Fibroblast of lung (primary cell): ENCODE data around the gene MGAT1. TPM values are rescaled to one million over a fixed set of nuclear protein-coding genes. Genes with fewer than 3 reads are reported as not detected.

ENCODE experiments used
- DNase-seq, 2 donors: peaks; one replicate each; pipeline versions ENCODE4 v3.0.0 to v3.0.0-alpha.2; 2010; ENCODE audit warnings: low read depth in 2 of 2
- H2AFZ ChIP-seq: 2 replicates; pipeline ENCODE4 v1.5.1; 2012; ENCODE audit warnings: low read length, control low read depth, inconsistent platforms
- H3K27ac ChIP-seq: 2 replicates; pipeline ENCODE4 v1.5.1; 2011; ENCODE audit warnings: low read length, control low read depth; ENCODE audit not compliant: insufficient read depth
- H3K27me3 ChIP-seq: 2 replicates; pipeline ENCODE4 v1.5.1; 2011; ENCODE audit warnings: mild to moderate bottlenecking, low read length; ENCODE audit not compliant: control insufficient read depth, insufficient read depth
- H3K36me3 ChIP-seq: 2 replicates; pipeline ENCODE4 v1.5.1; 2011; ENCODE audit warnings: low read length; ENCODE audit not compliant: control insufficient read depth, insufficient read depth
- H3K4me1 ChIP-seq: 2 replicates; pipeline ENCODE4 v1.5.1; 2011; ENCODE audit warnings: low read length; ENCODE audit not compliant: control insufficient read depth, insufficient read depth; ENCODE audit errors: extremely low read depth
- H3K4me2 ChIP-seq: 2 replicates; pipeline ENCODE4 v1.5.1; 2011; ENCODE audit warnings: low read length, control low read depth; ENCODE audit not compliant: insufficient read depth; ENCODE audit errors: extremely low read depth
- H3K4me3 ChIP-seq, 4 experiments: fragments of 200-600 bp in 1 of 4; sonication (generic) in 1 of 4; replicated peaks in 1 of 4; 2 replicates each; pipeline ENCODE4 v1.5.1; 2011 to 2016; ENCODE audit warnings: low read length in 4 of 4, low read depth in 3 of 4, mild to moderate bottlenecking in 3 of 4, control low read depth in 2 of 4, inconsistent platforms in 1 of 4, mixed read lengths in 1 of 4; ENCODE audit not compliant: insufficient read depth in 1 of 4; ENCODE audit errors: control extremely low read depth in 1 of 4
- H3K79me2 ChIP-seq: 2 replicates; pipeline ENCODE4 v1.5.1; 2012; ENCODE audit warnings: mild to moderate bottlenecking, low read length, inconsistent platforms; ENCODE audit not compliant: control insufficient read depth, insufficient read depth
- H3K9ac ChIP-seq: 2 replicates; pipeline ENCODE4 v1.5.1; 2011; ENCODE audit warnings: mild to moderate bottlenecking, low read length, control low read depth; ENCODE audit not compliant: insufficient read depth
- H3K9me3 ChIP-seq: 2 replicates; pipeline ENCODE4 v1.5.1; 2012; ENCODE audit warnings: low read depth, low read length; ENCODE audit not compliant: control insufficient read depth, insufficient read depth
- H4K20me1 ChIP-seq: 2 replicates; pipeline ENCODE4 v1.5.1; 2011; ENCODE audit warnings: low read length; ENCODE audit not compliant: control insufficient read depth, insufficient read depth; ENCODE audit errors: extremely low read depth
- CTCF ChIP-seq, 2 donors: IDR thresholded peaks in 1 of 2; conservative IDR thresholded peaks in 1 of 2; 1 replicate in 1 of 2; 2 replicates in 1 of 2; pipeline ENCODE4 v1.5.1; 2011 to 2012; ENCODE audit warnings: low read length in 2 of 2, control low read depth in 1 of 2, inconsistent platforms in 1 of 2, low read depth in 1 of 2, mild to moderate bottlenecking in 1 of 2
- EZH2 ChIP-seq: IDR thresholded peaks from 2 replicates; pipeline ENCODE4 v1.5.1; 2012; ENCODE audit warnings: low read length, control low read depth, mild to moderate bottlenecking; ENCODE audit errors: missing control alignments
- polyA plus RNA-seq, 2 donors: library from polyadenylated mRNA; depleted of rRNA in 1 of 2; stranded (reverse) in 1 of 2; unstranded in 1 of 2; fragments of >200 nt; gene quantifications; 2 replicates each; pipeline ENCODE4 v1.2.1, GENCODE V29; 2011 to 2012; ENCODE audit warnings: missing spikeins in 1 of 2
- total RNA-seq: library from RNA; depleted of rRNA; stranded (reverse); fragments of >200 nt; gene quantifications from 2 replicates; pipeline ENCODE4 v1.2.1, GENCODE V29; 2014

The MGAT1 gene
- total and polyA plus RNA-seq, 2 donors (not counting 1 experiment from before 2014, with no cell fraction given): 72.5 to 90.4 TPM

GRCh38 chr5:180775624-180776023, 27.0 kb downstream of the MGAT1 start:
- no peak for DNase-seq
- Histone ChIP-seq H3K4me3 (no peak overlapping the region), H3K4me2 (no peak overlapping the region), H3K36me3 (no peaks in the 10 kb centered on the region), H3K4me1 (no peaks in the 10 kb centered on the region), H4K20me1 (no peaks in the 10 kb centered on the region), H3K79me2 (no peaks in the 10 kb centered on the region), H3K9ac (no peak overlapping the region), H3K27me3 (no peaks in the 10 kb centered on the region), H2AFZ (no peak overlapping the region), H3K27ac (no peak overlapping the region), H3K9me3 (no peaks in the 10 kb centered on the region)
- no peak for TF ChIP-seq CTCF (conservative IDR thresholded peaks at IDR 0.05 in 1 of 2, IDR thresholded peaks at IDR 0.05 in 1 of 2; ENCODE audit: low read depth in 1 of 2, low read length in 2 of 2)
- TF ChIP-seq EZH2: no peak

GRCh38 chr5:180771839-180772238, 30.8 kb downstream of the MGAT1 start:
- no peak for DNase-seq
- no peaks in the 10 kb centered on the region for H3K79me2 ChIP-seq
- TF ChIP-seq CTCF (conservative IDR thresholded peaks at IDR 0.05 in 1 of 2, IDR thresholded peaks at IDR 0.05 in 1 of 2; ENCODE audit: low read depth in 1 of 2, low read length in 2 of 2) (no peak), EZH2 (no peak)
- no peak overlapping the region for H3K4me3 ChIP-seq
- H2AFZ ChIP-seq: no peak overlapping the region
- H3K36me3 ChIP-seq: no peaks in the 10 kb centered on the region
- no peaks in the 10 kb centered on the region for H3K9me3 ChIP-seq
- no peaks in the 10 kb centered on the region for H3K27me3 ChIP-seq
- no peak overlapping the region for H3K4me2 ChIP-seq
- H4K20me1 ChIP-seq: no peaks in the 10 kb centered on the region
- no peak overlapping the region for H3K27ac ChIP-seq
- no peaks in the 10 kb centered on the region for H3K4me1 ChIP-seq
- no peak overlapping the region for H3K9ac ChIP-seq

- Histone ChIP-seq H3K27ac (no peak overlapping the region), H3K79me2 (no peaks in the 10 kb centered on the region), H3K4me3 (no peak overlapping the region), H3K4me2 (no peak overlapping the region), H2AFZ (no peak overlapping the region), H3K4me1 (no peaks in the 10 kb centered on the region), H3K36me3 (no peaks in the 10 kb centered on the region), H4K20me1 (no peaks in the 10 kb centered on the region), H3K9ac (no peak overlapping the region), H3K9me3 (no peaks in the 10 kb centered on the region), H3K27me3 (no peaks in the 10 kb centered on the region)
- no peak for TF ChIP-seq EZH2
- TF ChIP-seq CTCF (conservative IDR thresholded peaks at IDR 0.05 in 1 of 2, IDR thresholded peaks at IDR 0.05 in 1 of 2; ENCODE audit: low read depth in 1 of 2, low read length in 2 of 2): no peak
- DNase-seq: no peak
Measured at GRCh38 chr5:180769821-180770220, 32.8 kb downstream of the MGAT1 start.
